Iris pigment epithelial cell (primary cell): ENCODE measurements around the gene SLC35F4.

ENCODE experiments used
- DNase-seq: peaks from one replicate; pipeline ENCODE4 v3.0.0-alpha.2; 2011; ENCODE audit warnings: low read depth

Gene SLC35F4

DNA sequence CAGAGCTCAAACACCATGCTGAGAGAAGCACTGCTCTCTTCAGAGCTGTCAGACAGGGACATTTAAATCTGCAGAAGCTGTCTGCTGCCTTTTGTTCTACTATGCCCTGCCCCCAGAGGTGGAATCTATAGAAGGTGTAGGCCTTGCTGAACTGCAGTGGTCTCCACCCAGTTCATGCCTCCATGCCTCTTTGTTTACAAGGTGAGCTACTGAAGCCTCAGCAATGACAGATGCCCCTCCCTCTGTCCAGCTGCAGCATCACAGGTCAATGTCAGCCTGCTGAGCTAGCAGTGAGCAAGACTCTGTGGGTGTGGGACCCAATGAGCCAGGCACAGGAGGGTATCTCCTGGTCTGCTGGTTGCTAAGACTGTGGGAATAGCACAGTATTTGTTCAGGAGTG is 346.8 kb downstream of the SLC35F4 start:
- no peak for DNase-seq
